Stimulated activated naive CD8-positive, alpha-beta T cell treated with anti-CD3 and anti-CD28 coated beads, Interleukin-15, amount 100 ng/mL, for 72 hours (primary cell): ENCODE measurements around the gene SPACA9.

Experiments
- ATAC-seq: fragments of 150-1000 bp; cut with Tn5 transposase; 2 replicates; pipeline ENCODE4 v1.10.0; 2021; ENCODE audit warnings: mild to moderate bottlenecking, moderate library complexity
- DNase-seq, 2 donors: peaks; one replicate each; pipeline ENCODE4 v3.0.0; 2021 to 2022
- H3K27ac Mint-ChIP-seq, 2 donors: one replicate each; pipeline ENCODE4 v1.8.0; 2022; ENCODE audit warnings: mild to moderate bottlenecking in 2 of 2, mixed read lengths in 2 of 2, moderate library complexity in 2 of 2
- H3K27me3 Mint-ChIP-seq: one replicate; pipeline ENCODE4 v1.8.0; 2022; ENCODE audit warnings: mixed read lengths
- H3K4me1 Mint-ChIP-seq: one replicate; pipeline ENCODE4 v1.8.0; 2022; ENCODE audit warnings: mild to moderate bottlenecking, mixed read lengths
- H3K4me3 Mint-ChIP-seq, 2 donors: one replicate each; pipeline ENCODE4 v1.8.0; 2022; ENCODE audit warnings: mild to moderate bottlenecking in 2 of 2, mixed read lengths in 2 of 2, moderate library complexity in 1 of 2
- H3K9me3 Mint-ChIP-seq, 2 donors: one replicate each; pipeline ENCODE4 v1.8.0; 2022; ENCODE audit warnings: mixed read lengths in 2 of 2

Gene SPACA9

DNA sequence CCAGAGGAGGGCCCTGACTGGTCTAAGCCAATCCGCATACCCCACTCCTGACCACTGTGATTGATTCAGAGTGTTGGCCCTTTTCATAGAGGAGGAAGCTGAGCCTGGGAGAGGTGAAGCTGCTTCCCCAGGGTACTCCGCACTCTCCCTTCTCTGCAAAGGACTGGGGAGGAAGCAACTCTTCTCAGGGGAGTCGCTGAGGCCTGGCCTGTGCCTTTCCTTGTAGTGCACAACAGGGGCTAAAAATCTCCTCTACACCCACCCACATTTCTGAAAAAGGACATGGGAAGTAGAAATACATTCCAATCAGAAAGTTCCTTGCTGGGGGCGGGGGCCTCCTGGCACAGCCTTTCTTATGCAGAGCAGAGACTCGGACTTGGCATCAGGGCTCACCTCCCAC is 22.8 kb upstream of the SPACA9 start:
- DNase-seq = no peak
- no peak for ATAC-seq
- H3K4me1 Mint-ChIP-seq = peaks cover 16% of the 10 kb centered on the region
- H3K4me3 Mint-ChIP-seq = no peak overlapping the region
- H3K27me3 Mint-ChIP-seq = peaks cover 32% of the 10 kb centered on the region
- H3K27ac Mint-ChIP-seq = no peak overlapping the region
- H3K9me3 Mint-ChIP-seq = no peaks in the 10 kb centered on the region

DNA sequence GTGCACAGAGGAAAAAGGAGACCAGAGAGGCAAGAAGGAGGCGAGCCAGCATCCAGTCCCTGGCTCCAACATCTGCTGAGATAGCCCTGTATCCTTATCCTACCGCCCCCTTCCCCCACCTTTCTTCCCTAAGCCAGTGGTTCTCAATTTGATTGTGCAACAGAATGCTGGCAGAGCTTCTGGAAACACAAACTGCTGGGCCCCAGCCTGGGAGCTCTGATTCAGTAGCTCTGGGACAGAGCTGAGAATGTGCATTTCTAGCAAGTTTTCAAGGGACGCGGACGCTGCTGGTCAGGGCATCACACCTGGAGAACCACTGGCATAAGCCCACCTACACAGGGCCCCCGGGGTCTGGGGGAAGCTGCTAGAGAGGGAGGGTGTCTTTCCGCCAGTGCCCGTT is 21.7 kb upstream of the SPACA9 start:
- Mint-ChIP-seq H3K27ac (no peak overlapping the region), H3K4me3 (no peak overlapping the region), H3K27me3 (peaks cover 26% of the 10 kb centered on the region), H3K9me3 (no peaks in the 10 kb centered on the region), H3K4me1 (peaks cover 9% of the 10 kb centered on the region)
- DNase-seq (no peak), ATAC-seq (no peak)

DNA sequence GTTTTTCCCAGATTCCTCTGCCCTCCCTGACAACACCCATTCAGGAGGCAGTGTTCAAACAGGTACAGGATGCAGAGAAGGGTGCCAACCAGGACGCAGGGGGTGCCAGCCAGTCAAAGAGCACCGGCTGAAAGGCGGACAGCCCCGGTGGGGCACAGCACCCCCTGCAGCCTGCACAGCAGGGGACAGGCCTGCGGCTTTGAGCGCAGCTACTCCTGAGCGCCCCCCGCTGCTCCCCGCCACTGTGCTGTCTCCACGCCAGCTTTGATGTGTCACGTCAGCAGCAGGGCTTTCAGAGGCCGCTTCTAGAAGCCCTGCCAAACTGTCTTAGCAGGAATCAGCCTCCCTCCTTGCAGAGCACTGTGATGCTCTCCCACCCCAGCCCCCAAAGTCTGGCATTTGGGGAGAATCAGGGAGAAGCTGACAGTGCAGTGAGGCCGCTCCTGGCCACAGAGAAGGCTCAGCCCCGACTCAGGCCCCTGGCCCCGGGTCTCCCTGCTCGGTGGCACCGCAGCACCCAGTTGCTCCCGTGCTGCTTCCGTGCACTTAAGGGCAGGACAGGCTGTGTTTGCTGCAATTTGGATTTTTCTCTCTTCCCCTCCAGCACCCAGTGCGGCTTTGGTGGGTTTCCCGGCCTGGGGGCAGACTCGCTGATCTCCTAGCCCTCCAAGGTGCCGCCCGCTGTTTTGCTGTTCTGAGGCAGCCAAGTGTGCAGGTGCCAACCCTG is 20.9 kb upstream of the SPACA9 start:
- no peak overlapping the region for H3K4me3 Mint-ChIP-seq
- H3K9me3 Mint-ChIP-seq = no peaks in the 10 kb centered on the region
- peaks cover 17% of the 10 kb centered on the region for H3K4me1 Mint-ChIP-seq
- peaks cover 25% of the 10 kb centered on the region for H3K27me3 Mint-ChIP-seq
- peak overlapping the region in 1 of 2 donors; percentile 71 for H3K27ac Mint-ChIP-seq
- ATAC-seq = no peak
- no peak for DNase-seq

DNA sequence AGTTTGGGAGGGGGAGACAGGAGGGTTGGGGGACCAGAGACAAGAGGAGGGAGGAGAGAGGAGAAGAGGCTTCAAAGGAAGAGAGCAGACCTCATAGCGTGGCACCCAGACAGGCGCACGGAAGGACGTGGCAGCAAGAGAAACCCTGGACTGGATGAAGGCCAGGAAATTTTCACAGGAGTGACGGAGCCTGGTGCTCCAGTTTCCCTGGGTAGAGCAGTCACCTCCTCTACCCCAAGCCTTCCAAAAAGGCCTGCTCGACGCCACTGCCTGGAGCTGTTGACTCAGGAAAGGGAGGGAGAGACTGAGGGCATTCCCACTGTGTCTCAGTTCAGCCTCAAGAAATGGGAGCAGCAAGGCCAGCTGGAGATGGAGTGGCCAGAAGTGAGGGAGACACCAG is 19.9 kb upstream of the SPACA9 start:
- Mint-ChIP-seq H3K4me3 (no peak overlapping the region), H3K27me3 (peaks cover 25% of the 10 kb centered on the region), H3K27ac (peak overlapping the region; percentile 31 to 92), H3K4me1 (peaks cover 22% of the 10 kb centered on the region), H3K9me3 (no peaks in the 10 kb centered on the region)
- DNase-seq (no peak), ATAC-seq (no peak)

DNA sequence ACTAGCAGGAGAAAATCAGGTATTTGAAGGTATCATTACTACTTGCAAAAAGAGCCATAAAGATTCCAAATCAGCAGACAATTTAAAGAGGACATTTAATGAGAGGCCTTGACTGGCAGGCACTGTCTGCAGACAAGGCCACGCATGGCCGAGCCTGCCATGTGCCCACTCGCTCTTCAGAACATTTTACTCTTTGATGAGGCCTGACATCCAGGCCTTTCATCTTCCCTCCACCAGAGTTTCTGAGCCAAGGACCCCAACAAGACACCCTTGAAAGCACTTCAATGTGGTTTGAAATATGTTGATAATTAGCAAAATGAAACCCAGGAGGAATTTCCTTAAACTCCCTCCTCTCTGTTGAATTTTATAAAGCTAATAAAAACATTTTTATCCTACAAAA is 17.0 kb upstream of the SPACA9 start:
- DNase-seq (no peak), ATAC-seq (no peak)
- H3K4me3 Mint-ChIP-seq = no peak overlapping the region
- H3K27me3 Mint-ChIP-seq = peaks cover 25% of the 10 kb centered on the region
- H3K27ac Mint-ChIP-seq = no peak overlapping the region
- peaks cover 26% of the 10 kb centered on the region for H3K4me1 Mint-ChIP-seq
- H3K9me3 Mint-ChIP-seq = no peaks in the 10 kb centered on the region

DNA sequence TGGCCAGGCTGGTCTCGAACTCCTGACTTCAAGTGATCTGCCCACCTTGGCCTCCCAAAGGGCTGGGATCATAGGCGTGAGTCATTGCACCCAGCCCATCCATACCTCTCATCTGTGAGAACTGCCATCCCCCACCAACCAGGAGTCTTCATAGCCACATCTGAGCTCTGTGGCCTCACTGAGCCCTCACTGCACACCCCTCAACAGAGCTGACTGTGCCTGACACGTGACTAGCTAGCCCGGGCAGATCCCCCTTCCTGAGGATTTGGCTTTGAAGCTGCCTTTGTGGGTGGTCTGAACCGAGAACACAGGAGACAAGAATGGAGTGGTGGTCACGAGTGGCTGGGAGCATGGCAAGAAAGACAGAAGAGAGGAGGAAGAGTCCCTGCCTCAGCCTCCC is 16.2 kb upstream of the SPACA9 start:
- ATAC-seq (peak; percentile 79), DNase-seq (peak in 1 of 2 donors; percentile 22)
- Mint-ChIP-seq H3K27me3 (peaks cover 25% of the 10 kb centered on the region), H3K4me3 (peak overlapping the region in 1 of 2 donors; percentile 36), H3K9me3 (no peaks in the 10 kb centered on the region), H3K27ac (peak overlapping the region in 1 of 2 donors; percentile 47), H3K4me1 (peaks cover 26% of the 10 kb centered on the region)

DNA sequence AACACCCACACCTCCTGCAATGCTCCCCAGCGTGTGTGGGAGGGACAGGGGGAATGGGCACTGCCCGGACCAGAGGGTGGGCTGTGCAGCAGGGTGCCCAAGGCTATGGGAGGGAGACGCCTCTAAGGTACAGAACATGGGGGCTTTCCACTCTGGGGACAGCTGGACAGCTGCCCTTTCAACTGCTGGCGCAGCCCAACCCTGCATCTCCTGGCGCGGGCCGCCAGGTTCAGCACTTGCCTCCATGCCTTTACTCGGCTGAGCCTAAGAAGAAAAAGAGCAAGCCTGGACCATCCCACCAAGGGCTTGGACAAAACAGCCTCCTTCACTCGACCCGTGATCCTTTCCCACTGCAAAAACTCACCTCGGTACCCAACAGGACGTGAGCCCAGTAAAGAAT is 15.6 kb upstream of the SPACA9 start:
- no peaks in the 10 kb centered on the region for H3K9me3 Mint-ChIP-seq
- peaks cover 22% of the 10 kb centered on the region for H3K27me3 Mint-ChIP-seq
- DNase-seq = no peak
- no peak overlapping the region for H3K27ac Mint-ChIP-seq
- peaks cover 26% of the 10 kb centered on the region for H3K4me1 Mint-ChIP-seq
- ATAC-seq = no peak
- no peak overlapping the region for H3K4me3 Mint-ChIP-seq

DNA sequence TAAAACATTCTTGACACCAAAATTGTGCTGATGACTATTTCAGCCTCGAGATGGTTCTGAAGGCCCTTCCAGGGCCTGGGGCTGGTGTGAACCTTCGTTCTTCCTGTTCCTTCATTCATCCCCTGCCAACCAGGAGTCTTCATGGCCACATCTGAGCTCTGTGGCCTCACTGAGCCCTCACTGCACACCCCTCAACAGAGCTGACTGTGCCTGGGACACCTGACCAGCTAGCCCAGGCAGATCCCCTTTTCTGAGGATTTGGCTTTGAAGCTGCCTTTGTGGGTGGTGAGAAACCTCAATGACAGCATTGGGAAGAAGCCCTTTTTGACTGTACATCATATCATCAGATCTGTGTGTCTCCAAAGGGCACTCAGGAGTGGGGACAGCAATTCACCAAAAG is 14.4 kb upstream of the SPACA9 start:
- no peak overlapping the region for H3K4me3 Mint-ChIP-seq
- H3K4me1 Mint-ChIP-seq = peaks cover 26% of the 10 kb centered on the region
- ATAC-seq (peak; percentile 70), DNase-seq (no peak)
- no peaks in the 10 kb centered on the region for H3K9me3 Mint-ChIP-seq
- peaks cover 13% of the 10 kb centered on the region for H3K27me3 Mint-ChIP-seq
- H3K27ac Mint-ChIP-seq = no peak overlapping the region

DNA sequence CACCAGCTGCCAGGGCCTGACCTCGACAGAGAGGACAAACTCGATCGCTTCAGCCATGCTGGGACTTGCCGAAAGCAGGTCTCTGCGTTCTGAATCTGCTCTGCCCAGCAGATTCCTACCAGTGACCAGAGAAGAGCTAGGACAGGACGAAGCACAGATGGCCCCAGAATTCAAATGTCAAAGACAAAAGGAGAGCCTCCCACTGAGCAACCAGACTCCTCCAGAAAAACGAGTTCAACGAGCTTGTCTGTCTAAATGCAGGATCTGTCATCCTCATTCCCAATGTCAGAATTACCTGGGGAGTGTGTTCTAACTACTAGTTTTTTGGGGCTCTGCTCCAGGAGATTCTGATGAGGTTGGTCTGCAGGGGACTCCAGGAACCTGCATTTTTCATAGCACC is 14.0 kb upstream of the SPACA9 start:
- DNase-seq (no peak), ATAC-seq (no peak)
- Mint-ChIP-seq H3K4me3 (no peak overlapping the region), H3K9me3 (no peaks in the 10 kb centered on the region), H3K4me1 (peaks cover 26% of the 10 kb centered on the region), H3K27ac (peak overlapping the region in 1 of 2 donors; percentile 83), H3K27me3 (peaks cover 10% of the 10 kb centered on the region)

DNA sequence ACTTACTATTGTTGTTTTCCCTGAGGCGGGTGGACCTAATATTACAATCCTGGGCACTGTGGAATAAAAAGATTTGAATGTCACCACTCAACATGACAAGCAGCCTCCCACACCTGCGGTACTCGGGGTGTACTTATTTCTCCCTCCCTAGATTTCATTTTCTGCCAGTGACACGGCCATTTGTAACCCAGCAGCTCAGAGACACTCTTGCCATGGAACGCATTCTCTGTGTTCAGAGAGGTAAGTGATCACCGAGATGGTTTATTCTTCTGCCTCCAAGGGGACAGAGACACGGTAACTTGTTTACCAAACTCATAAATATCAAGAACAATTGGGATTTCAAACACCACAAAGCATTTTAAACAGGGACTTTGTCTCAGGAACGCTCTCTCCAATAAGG is 11.8 kb upstream of the SPACA9 start:
- H3K27ac Mint-ChIP-seq = peak overlapping the region in 1 of 2 donors; percentile 44
- H3K9me3 Mint-ChIP-seq = no peaks in the 10 kb centered on the region
- no peaks in the 10 kb centered on the region for H3K27me3 Mint-ChIP-seq
- H3K4me1 Mint-ChIP-seq = peaks cover 25% of the 10 kb centered on the region
- no peak overlapping the region for H3K4me3 Mint-ChIP-seq
- no peak for ATAC-seq
- DNase-seq = no peak

DNA sequence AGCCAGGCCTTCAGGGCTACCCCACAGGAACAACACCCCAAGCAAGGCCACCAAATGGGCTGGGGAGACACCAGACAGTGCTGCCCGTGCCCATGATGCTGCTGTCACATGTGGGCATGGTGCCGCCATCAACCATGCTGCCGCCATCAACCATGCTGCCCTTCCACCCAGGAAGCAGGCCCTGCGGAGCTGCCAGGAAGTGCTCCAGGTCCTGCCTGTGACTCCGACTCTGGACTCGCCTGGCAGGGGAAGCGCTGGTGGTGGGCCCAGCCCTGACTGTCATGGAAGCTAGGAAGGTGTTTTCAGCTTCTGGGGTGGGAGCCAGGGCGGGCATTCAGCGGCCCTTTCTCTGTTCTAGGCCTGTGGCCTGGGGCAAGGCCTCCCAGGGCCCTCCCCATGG is 9.4 kb upstream of the SPACA9 start:
- H3K4me3 Mint-ChIP-seq = no peak overlapping the region
- ATAC-seq (no peak), DNase-seq (no peak)
- no peaks in the 10 kb centered on the region for H3K27me3 Mint-ChIP-seq
- H3K27ac Mint-ChIP-seq = no peak overlapping the region
- no peaks in the 10 kb centered on the region for H3K9me3 Mint-ChIP-seq
- peaks cover 13% of the 10 kb centered on the region for H3K4me1 Mint-ChIP-seq

DNA sequence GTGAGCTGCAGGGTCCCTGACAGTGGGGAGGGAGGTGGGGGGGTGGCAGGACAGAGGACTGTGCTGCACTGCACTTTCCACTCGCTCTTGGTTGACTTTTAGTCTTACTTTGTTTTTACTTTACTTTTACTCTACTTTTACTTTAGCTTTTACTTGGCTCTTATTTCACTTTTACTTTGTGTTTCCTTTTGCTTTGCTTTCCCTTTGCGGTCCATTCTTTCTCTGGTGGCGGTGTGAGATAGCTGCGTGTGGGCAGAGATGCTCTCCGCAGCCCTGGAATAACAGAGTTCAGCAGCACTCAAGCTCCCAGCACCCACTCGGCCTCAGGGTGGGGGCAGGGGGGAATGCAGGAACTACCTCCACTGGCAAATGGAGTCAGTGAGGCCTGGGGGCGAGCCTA is 5.3 kb upstream of the SPACA9 start:
- Mint-ChIP-seq H3K27ac (no peak overlapping the region), H3K9me3 (no peaks in the 10 kb centered on the region), H3K4me3 (peak overlapping the region in 1 of 2 donors; percentile 7), H3K4me1 (peaks cover 13% of the 10 kb centered on the region), H3K27me3 (no peaks in the 10 kb centered on the region)
- ATAC-seq = no peak
- no peak for DNase-seq

DNA sequence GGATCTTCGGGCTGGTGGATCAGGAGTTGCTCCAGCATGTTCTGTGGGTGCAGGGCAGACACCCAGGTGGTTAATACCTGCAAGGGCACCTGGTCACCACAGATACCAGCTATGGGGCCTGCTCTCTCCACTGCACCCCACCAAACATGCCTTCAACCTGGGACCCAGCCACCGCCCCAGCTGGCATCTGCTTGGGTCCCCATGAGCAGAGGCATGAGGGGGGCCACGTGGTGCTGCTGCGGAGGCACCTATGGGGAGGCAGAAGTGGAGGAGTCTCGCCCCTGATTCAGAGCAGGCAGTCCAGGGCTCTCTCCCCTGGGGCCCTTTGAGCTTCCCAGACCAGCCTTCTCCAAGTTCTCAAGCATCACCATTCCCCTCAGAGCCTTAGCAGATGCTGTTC is 3.5 kb upstream of the SPACA9 start:
- Mint-ChIP-seq H3K4me3 (no peak overlapping the region), H3K27me3 (no peaks in the 10 kb centered on the region), H3K27ac (no peak overlapping the region), H3K9me3 (no peaks in the 10 kb centered on the region), H3K4me1 (peaks cover 29% of the 10 kb centered on the region)
- ATAC-seq = no peak
- DNase-seq = no peak

DNA sequence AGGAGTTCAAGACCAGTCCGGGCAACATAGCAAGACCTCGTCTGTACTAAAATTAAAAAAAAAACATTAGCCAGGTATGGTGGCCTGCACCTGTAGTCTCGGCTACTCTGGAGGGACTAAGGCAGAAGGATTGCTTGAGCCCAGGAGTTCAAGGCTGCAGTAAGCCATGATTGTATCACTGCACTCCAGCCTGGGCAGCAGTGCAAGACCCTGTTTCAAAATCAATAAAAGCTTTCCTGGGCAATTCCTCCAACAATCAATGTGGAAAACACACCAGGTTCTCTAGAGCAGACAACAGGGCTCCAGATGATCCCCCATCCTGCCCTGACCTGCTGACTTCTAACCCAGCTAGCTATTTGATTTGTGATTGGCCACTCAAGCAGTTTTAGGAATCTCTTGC is 1.8 kb upstream of the SPACA9 start:
- Mint-ChIP-seq H3K4me3 (peak overlapping the region; percentile 84 to 85), H3K9me3 (no peaks in the 10 kb centered on the region), H3K4me1 (peaks cover 34% of the 10 kb centered on the region), H3K27me3 (no peaks in the 10 kb centered on the region), H3K27ac (no peak overlapping the region)
- DNase-seq (no peak), ATAC-seq (no peak)

DNA sequence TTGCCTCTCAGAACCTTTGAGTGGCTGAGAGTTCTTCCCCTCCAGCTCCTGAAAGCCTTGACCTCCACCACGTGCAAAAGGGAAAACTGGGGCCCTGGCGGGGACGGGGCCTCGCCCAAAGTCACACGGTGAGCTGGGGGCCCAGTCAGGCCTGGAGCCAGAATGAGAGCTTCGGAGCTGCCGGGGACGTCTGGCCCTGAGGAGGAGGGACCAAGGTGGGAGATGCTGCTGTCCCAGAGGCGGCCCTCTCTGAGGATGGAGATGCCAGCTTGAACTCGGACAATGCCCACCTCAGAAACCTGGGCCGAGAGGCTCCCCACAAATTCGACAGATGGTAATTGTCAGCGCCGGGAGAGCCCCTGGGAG is 1.3 kb upstream of the SPACA9 start:
- H3K9me3 Mint-ChIP-seq = no peaks in the 10 kb centered on the region
- peak overlapping the region; percentile 54 to 69 for H3K27ac Mint-ChIP-seq
- no peaks in the 10 kb centered on the region for H3K27me3 Mint-ChIP-seq
- DNase-seq (no peak), ATAC-seq (no peak)
- peaks cover 40% of the 10 kb centered on the region for H3K4me1 Mint-ChIP-seq
- peak overlapping the region; percentile 84 to 85 for H3K4me3 Mint-ChIP-seq

DNA sequence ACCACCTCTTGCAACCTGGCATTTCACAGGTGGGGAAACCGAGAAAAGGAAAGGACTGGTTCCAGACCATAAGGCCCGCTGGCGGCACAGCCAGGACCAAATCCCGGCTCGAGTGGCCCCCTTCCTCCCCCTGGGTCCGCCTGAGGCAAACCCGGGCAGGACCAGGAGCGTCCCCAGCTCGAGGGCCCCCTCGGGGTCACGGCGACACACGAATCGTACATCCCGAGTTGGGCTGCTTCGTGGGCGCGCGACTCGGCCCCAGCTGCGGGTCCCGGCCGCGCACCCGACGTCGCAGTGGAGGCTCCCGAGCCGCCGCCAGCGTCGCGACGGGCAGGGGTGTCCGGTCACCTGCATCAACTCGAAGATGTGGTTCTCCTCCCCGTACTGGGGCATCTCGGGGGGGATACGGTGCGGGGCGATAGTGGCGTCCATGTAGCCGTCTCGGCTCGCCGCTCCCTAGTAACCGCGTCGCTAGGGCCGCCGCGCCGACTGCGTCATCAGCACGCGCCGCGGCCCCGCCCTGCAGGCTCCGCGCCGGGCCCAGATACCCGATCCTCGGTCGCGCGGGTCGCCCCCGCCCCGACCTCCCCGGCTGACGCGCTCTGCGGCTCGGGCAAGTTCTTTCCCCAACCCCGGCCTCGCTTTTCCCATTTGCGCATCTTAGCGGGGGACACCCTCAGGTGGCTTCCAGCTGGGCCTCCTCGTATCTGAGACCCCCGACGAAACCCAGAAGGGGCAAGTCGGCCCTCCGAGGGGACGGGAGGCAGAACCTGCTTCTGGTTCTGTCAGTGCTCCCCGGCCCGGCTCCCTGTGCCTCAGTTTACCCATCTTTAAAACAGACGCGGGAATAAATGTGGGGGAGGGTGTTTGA is 639 bp upstream of the SPACA9 start, which contains the start of gene AK8:
AK8 (minus strand) TSS at position 461 of the 871 bp plus-strand sequence; CDS start at position 432, 29 bp downstream.
- H3K27ac Mint-ChIP-seq = peak within 1 kb of the TSS; percentile 54 to 69
- peak; percentile 93 for ATAC-seq
- DNase-seq = peak; percentile 74 to 77
- no peaks in the 10 kb centered on the region for H3K27me3 Mint-ChIP-seq
- peaks cover 45% of the 10 kb centered on the region for H3K4me1 Mint-ChIP-seq
- peak within 1 kb of the TSS; percentile 84 to 85 for H3K4me3 Mint-ChIP-seq
- no peaks in the 10 kb centered on the region for H3K9me3 Mint-ChIP-seq
